Hepatocyte (in vitro differentiated cells): ENCODE data around the gene SPATA2.

Experiments
- CTCF ChIP-seq: fragments of 200-600 bp; sonication (generic); IDR thresholded peaks from 2 replicates; pipeline ENCODE4 v1.5.1; 2016; ENCODE audit warnings: antibody characterized with exemption, mild to moderate bottlenecking; ENCODE audit not compliant: poor library complexity
- EZH2 ChIP-seq: fragments of 200-600 bp; sonication (generic); IDR thresholded peaks from 2 replicates; pipeline ENCODE4 v1.6.1; 2016; ENCODE audit warnings: antibody characterized with exemption, mild to moderate bottlenecking, borderline replicate concordance

GRCh38 chr20:49872056-49872455 lies 43.3 kb downstream of the SPATA2 start:
- TF ChIP-seq CTCF (no peak), EZH2 (no peak)
